Raji (cell line): ENCODE measurements around the gene TEKT1.

ENCODE experiments used
- POLR2A ChIP-seq: IDR thresholded peaks from 2 replicates; pipeline ENCODE4 v1.6.1; 2011; ENCODE audit warnings: low read depth, low read length, control low read depth; ENCODE audit not compliant: insufficient read depth

Gene TEKT1

DNA sequence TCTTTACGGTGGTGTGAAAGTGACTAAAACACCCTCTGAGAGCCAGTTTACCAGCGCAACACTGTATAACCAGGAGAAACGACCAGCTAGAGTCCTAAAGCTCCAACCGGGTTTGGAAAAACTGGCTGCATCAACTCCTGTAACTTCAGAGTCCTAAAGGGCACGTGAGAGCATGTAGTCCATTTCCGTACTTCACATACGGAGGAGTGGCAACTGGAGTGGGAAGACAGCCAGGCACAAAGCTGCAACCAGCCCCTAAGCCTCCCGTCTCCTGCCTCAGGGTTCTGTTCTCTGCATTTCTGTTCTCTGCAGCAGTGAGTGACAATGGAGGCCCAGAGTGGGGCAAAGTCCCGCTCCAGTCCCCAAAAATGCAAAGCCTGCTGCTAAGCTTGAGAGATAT, 19.2 kb downstream of the TEKT1 start:
- no peak for TF ChIP-seq POLR2A

GRCh38 chr17:6811510-6811909, 20.0 kb downstream of the TEKT1 start:
- no peak for TF ChIP-seq POLR2A

GRCh38 chr17:6800422-6801027, 31.0 kb downstream of the TEKT1 start:
- no peak for TF ChIP-seq POLR2A

DNA sequence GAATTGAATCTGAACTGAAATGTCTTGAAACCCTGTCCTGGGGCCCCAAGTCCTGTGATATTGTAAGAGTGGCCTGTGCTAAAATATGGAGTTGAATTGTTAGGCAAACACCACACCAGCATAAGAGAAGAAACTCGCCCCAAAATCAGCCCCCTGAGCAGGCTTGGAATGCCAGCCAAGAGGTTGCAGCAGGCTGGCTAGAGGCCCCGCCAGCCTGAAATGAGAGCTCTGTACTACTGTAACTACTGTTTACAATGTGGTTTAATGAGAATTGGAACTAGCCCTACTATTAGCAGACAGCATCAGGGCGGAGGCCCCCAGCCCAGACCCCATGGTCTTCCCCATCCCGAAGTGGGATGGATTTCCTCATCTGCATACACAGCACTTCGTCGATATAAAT, 31.8 kb downstream of the TEKT1 start:
- no peak for TF ChIP-seq POLR2A

GRCh38 chr17:6797718-6798351, 33.7 kb downstream of the TEKT1 start:
- no peak for TF ChIP-seq POLR2A

DNA sequence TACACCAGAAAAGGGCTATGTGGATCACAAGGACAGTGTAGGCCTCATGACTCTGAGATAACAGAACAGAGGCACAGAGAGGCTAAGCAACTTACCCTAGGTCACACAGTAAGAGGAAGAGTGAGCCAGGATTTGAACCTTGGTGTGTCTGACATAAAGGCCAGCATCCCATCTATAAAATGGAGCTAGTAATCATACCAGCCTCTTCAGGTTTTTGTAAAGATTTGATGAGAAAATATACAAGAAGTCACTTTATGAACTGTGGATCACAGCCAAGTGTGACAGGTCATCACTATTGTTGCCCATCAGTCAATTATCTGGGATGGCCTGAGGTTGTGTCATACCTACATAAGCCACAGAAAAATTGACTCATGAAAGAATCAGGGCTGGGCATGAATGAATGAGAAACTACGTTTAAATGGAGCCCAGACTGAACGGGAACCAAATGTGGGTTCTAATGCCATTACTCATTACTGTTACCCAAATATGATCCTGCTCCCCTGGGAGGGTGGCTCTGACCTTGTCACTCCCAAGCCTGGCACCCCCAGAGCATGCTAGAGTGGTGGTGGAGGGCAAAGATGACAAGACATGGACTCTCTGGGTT, 34.5 kb downstream of the TEKT1 start:
- no peak for TF ChIP-seq POLR2A

- TF ChIP-seq POLR2A, result no peak
These were observed 35.3 kb downstream of the TEKT1 start for GRCh38 chr17:6796017-6796886.

DNA sequence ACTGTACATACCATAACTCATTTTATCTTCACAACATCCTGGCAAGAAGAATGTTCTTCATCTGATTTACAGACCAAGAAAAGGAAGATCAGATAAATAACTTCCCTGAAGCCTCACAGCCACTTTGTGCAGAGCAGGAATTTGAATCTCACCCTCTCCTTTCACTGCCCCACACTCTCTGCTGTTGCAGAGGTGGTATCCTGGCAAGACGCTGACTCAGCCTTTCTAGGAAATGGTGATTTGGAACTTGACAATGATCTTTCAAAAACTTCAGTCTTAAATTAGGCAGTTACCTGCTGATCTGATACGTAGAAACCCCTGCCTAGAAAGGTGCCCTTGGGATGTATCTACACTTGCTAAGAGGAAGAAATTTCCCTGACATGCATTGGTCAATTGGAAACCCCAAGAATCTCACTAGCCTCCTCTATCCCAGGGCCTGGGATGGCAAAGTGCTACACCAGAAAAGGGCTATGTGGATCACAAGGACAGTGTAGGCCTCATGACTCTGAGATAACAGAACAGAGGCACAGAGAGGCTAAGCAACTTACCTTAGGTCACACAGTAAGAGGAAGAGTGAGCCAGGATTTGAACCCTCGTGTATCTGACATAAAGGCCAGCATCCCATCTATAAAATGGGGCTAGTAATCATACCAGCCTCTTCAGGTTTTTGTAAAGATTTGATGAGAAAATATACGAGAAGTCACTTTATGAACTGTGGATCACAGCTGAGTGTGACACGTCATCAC, 37.6 kb downstream of the TEKT1 start:
- no peak for TF ChIP-seq POLR2A

DNA sequence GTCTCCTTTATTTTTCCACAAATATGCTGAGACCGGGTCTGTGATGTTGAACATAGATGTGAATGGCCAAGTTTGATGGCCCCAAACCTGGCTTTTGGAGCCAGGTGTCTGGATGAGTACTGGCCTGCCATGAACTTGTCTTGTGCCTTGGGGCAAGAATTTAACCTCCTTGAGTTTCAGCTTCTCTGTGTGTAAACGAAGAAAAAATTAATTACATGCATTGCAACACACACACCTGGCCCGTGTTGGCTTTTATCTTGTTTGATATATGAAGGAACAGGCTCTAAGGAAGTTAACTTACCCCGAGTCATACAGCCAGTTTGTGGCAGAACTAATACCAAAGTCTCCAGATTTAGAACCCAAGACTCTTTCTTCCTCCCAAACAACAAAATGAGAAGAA, 42.4 kb downstream of the TEKT1 start:
- no peak for TF ChIP-seq POLR2A

- no peak for TF ChIP-seq POLR2A
These were observed 44.3 kb downstream of the TEKT1 start for GRCh38 chr17:6787081-6787693.

DNA sequence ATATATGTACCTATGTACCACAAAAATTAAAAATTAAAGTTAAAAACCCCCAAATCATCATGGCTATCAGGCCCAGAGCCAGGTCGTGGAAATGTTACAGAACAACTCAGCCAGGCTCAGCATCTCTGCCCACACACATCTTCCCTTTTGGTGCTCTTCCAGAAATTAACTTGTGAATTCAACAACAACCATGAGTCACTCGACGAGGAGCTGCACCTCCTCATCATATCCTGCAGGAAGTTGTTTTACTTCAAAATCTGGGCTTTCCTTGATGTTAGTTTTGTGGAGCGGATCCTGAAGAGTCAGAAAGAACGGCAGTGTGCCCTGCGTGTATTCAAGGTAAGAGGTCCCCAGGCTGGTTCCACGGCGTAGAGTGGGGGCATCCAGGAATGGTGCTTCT, 44.9 kb downstream of the TEKT1 start:
- no peak for TF ChIP-seq POLR2A

GRCh38 chr17:6782244-6782643, 49.3 kb downstream of the TEKT1 start:
- no peak for TF ChIP-seq POLR2A

- TF ChIP-seq POLR2A, result no peak
These were observed 50.6 kb downstream of the TEKT1 start for GRCh38 chr17:6780886-6781285.

- no peak for TF ChIP-seq POLR2A
These were observed 51.5 kb downstream of the TEKT1 start for GRCh38 chr17:6780001-6780400.

- no peak for TF ChIP-seq POLR2A
These were observed 52.1 kb downstream of the TEKT1 start for GRCh38 chr17:6779411-6779810.
